ENCODE data around the gene C12orf57. TPM values are rescaled to one million over a fixed set of nuclear protein-coding genes. Genes with fewer than 3 reads are reported as not detected.

C12orf57 gene
- total and polyA plus RNA-seq, 2 experiments from 2014 or later = 204 to 262 TPM

DNA sequence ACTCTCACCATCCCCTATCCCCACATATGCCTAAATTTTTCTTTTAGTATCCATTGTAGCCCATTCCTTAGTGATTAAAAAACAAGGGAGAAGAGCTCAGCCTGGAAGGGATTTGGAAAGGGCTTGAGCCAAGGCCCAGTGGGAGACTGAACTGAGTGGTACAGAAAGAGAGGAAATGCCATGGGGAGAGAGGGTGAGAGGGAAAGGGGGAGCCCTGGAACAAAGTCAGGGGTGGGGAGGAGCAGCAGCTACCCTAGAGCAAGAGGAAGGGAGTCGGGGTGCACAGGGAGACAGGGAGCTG lies 18.6 kb upstream of the C12orf57 start:
- peaks cover 7% of the 10 kb centered on the region for H4K20me1 ChIP-seq (replicated peaks; ENCODE audit: insufficient read depth)
- peaks cover 25% of the 10 kb centered on the region for H3K79me2 ChIP-seq (replicated peaks; ENCODE audit: insufficient read depth)
- Mint-ChIP-seq H3K27ac (peak overlapping the region; percentile 97), H3K4me3 (peak overlapping the region; percentile 81), H3K9me3 (no peaks in the 10 kb centered on the region; the same call in 1 of the 3 replicates), H3K36me3 (ENCODE audit: low read depth) (peaks cover 35% of the 10 kb centered on the region), H3K27me3 (ENCODE audit: insufficient read depth, low read depth, poor library complexity) (peaks cover 37% of the 10 kb centered on the region), H3K4me1 (peaks cover 55% of the 10 kb centered on the region)
- TF ChIP-seq, protein P1, sequence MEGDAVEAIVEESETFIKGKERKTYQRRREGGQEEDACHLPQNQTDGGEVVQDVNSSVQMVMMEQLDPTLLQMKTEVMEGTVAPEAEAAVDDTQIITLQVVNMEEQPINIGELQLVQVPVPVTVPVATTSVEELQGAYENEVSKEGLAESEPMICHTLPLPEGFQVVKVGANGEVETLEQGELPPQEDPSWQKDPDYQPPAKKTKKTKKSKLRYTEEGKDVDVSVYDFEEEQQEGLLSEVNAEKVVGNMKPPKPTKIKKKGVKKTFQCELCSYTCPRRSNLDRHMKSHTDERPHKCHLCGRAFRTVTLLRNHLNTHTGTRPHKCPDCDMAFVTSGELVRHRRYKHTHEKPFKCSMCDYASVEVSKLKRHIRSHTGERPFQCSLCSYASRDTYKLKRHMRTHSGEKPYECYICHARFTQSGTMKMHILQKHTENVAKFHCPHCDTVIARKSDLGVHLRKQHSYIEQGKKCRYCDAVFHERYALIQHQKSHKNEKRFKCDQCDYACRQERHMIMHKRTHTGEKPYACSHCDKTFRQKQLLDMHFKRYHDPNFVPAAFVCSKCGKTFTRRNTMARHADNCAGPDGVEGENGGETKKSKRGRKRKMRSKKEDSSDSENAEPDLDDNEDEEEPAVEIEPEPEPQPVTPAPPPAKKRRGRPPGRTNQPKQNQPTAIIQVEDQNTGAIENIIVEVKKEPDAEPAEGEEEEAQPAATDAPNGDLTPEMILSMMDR (conservative IDR thresholded peaks at IDR 0.05; ENCODE audit: low read depth in 2 of 2) = no peak
- TF ChIP-seq STAT1 (IDR thresholded peaks at IDR 0.05; ENCODE audit: unreplicated experiment) = no peak
- no peak for TF ChIP-seq NANOG (IDR thresholded peaks at IDR 0.05; ENCODE audit: borderline replicate concordance)
- TF ChIP-seq EZH2 (IDR thresholded peaks at IDR 0.05; ENCODE audit: low read depth, unreplicated experiment) = no peak
- TF ChIP-seq ZNF331 (CRISPR knock-in tag; IDR thresholded peaks at IDR 0.05; ENCODE audit: low read depth) = no peak
- TF ChIP-seq, protein P2, sequence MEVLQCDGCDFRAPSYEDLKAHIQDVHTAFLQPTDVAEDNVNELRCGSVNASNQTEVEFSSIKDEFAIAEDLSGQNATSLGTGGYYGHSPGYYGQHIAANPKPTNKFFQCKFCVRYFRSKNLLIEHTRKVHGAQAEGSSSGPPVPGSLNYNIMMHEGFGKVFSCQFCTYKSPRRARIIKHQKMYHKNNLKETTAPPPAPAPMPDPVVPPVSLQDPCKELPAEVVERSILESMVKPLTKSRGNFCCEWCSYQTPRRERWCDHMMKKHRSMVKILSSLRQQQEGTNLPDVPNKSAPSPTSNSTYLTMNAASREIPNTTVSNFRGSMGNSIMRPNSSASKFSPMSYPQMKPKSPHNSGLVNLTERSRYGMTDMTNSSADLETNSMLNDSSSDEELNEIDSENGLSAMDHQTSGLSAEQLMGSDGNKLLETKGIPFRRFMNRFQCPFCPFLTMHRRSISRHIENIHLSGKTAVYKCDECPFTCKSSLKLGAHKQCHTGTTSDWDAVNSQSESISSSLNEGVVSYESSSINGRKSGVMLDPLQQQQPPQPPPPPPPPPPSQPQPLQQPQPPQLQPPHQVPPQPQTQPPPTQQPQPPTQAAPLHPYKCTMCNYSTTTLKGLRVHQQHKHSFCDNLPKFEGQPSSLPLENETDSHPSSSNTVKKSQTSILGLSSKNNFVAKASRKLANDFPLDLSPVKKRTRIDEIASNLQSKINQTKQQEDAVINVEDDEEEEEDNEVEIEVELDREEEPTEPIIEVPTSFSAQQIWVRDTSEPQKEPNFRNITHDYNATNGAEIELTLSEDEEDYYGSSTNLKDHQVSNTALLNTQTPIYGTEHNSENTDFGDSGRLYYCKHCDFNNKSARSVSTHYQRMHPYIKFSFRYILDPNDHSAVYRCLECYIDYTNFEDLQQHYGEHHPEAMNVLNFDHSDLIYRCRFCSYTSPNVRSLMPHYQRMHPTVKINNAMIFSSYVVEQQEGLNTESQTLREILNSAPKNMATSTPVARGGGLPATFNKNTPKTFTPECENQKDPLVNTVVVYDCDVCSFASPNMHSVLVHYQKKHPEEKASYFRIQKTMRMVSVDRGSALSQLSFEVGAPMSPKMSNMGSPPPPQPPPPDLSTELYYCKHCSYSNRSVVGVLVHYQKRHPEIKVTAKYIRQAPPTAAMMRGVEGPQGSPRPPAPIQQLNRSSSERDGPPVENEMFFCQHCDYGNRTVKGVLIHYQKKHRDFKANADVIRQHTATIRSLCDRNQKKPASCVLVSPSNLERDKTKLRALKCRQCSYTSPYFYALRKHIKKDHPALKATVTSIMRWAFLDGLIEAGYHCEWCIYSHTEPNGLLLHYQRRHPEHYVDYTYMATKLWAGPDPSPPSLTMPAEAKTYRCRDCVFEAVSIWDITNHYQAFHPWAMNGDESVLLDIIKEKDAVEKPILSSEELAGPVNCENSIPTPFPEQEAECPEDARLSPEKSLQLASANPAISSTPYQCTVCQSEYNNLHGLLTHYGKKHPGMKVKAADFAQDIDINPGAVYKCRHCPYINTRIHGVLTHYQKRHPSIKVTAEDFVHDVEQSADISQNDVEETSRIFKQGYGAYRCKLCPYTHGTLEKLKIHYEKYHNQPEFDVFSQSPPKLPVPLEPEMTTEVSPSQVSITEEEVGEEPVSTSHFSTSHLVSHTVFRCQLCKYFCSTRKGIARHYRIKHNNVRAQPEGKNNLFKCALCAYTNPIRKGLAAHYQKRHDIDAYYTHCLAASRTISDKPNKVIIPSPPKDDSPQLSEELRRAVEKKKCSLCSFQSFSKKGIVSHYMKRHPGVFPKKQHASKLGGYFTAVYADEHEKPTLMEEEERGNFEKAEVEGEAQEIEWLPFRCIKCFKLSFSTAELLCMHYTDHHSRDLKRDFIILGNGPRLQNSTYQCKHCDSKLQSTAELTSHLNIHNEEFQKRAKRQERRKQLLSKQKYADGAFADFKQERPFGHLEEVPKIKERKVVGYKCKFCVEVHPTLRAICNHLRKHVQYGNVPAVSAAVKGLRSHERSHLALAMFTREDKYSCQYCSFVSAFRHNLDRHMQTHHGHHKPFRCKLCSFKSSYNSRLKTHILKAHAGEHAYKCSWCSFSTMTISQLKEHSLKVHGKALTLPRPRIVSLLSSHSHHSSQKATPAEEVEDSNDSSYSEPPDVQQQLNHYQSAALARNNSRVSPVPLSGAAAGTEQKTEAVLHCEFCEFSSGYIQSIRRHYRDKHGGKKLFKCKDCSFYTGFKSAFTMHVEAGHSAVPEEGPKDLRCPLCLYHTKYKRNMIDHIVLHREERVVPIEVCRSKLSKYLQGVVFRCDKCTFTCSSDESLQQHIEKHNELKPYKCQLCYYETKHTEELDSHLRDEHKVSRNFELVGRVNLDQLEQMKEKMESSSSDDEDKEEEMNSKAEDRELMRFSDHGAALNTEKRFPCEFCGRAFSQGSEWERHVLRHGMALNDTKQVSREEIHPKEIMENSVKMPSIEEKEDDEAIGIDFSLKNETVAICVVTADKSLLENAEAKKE (CRISPR knock-in tag; IDR thresholded peaks at IDR 0.05) = no peak
- no peak for TF ChIP-seq EZH2phosphoT487 (IDR thresholded peaks at IDR 0.05; ENCODE audit: unreplicated experiment)
- TF ChIP-seq, protein P3, sequence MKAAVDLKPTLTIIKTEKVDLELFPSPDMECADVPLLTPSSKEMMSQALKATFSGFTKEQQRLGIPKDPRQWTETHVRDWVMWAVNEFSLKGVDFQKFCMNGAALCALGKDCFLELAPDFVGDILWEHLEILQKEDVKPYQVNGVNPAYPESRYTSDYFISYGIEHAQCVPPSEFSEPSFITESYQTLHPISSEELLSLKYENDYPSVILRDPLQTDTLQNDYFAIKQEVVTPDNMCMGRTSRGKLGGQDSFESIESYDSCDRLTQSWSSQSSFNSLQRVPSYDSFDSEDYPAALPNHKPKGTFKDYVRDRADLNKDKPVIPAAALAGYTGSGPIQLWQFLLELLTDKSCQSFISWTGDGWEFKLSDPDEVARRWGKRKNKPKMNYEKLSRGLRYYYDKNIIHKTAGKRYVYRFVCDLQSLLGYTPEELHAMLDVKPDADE (IDR thresholded peaks at IDR 0.05) = no peak
- no peak overlapping the region; the same call in 1 of the 2 replicates for H2AFZ ChIP-seq
- peaks cover 24% of the 10 kb centered on the region for H3F3A ChIP-seq (replicated peaks; ENCODE audit: low read depth)
- H3K36me3 ChIP-seq (ENCODE audit: insufficient read depth) = no peaks in the 10 kb centered on the region; the same call in 1 of the 2 replicates
- H3K4me3 ChIP-seq = peak overlapping the region; percentile 84
- no peaks in the 10 kb centered on the region for H3K27me3 ChIP-seq (ENCODE audit: insufficient read depth)
- DNase-seq (ENCODE audit: low spot score) = no peak
- ATAC-seq = no peak
- peak overlapping the region; percentile 100 for H3K27ac ChIP-seq (ENCODE audit: low read depth)
- H3K4me2 ChIP-seq = peak overlapping the region; percentile 86
- H3K4me1 ChIP-seq (ENCODE audit: insufficient read depth) = peaks cover 43% of the 10 kb centered on the region
- H3K9me2 ChIP-seq (ENCODE audit: insufficient read depth) = no peaks in the 10 kb centered on the region
